CD4-positive, alpha-beta T cell (primary cell): Measurements from ENCODE around the gene TRIM50. TPM values are rescaled to one million over a fixed set of nuclear protein-coding genes. Genes with fewer than 3 reads are reported as not detected.
"Not testable (repeated sequence)": the region's sequence is repeated elsewhere in the genome, so short reads cannot be mapped to it uniquely, and the experiment has no call there.

Experiments
- ATAC-seq: fragments of 200-7000 bp; cut with Tn5 transposase; one replicate; pipeline ENCODE4 v1.10.0; 2022; ENCODE audit warnings: mild to moderate bottlenecking; ENCODE audit not compliant: poor library complexity
- CTCF ChIA-PET: fragments of 350-600 bp; sonication (Branson Sonifier 250); formaldehyde crosslinking; loops from one replicate; lab custom pipeline; 2021; ENCODE audit warnings: antibody characterized with exemption, inconsistent platforms; lab: Charles Lee
- POLR2A ChIA-PET: fragments of 350-600 bp; sonication (Branson Sonifier 250); formaldehyde crosslinking; loops from one replicate; lab custom pipeline; 2021; ENCODE audit warnings: antibody characterized with exemption, inconsistent platforms; lab: Charles Lee
- DNase-seq, 14 experiments: peaks; one replicate each; pipeline ENCODE4 v3.0.0-alpha.2; 2013 to 2020; ENCODE audit warnings: mixed read lengths in 2 of 14
- H3K27ac ChIP-seq, 2 donors: one replicate each; pipeline versions ENCODE4 v1.5.1 to v1.7.0; 2013; ENCODE audit warnings: low read length in 2 of 2, low read depth in 1 of 2, mild to moderate bottlenecking in 1 of 2
- H3K27me3 ChIP-seq, 2 experiments: 1 replicate in 1 of 2; 2 replicates in 1 of 2; pipeline versions ENCODE4 v1.6.1 to v1.7.0; 2013; ENCODE audit warnings: low read length in 2 of 2, control low read depth in 1 of 2, mild to moderate bottlenecking in 1 of 2, moderate library complexity in 1 of 2; ENCODE audit not compliant: insufficient read depth in 2 of 2, control insufficient read depth in 1 of 2
- H3K36me3 ChIP-seq: one replicate; pipeline ENCODE4 v1.6.1; 2013; ENCODE audit warnings: low read length, control low read depth; ENCODE audit not compliant: insufficient read depth
- H3K4me1 ChIP-seq: one replicate; pipeline ENCODE4 v1.6.1; 2013; ENCODE audit warnings: low read length, control low read depth; ENCODE audit not compliant: insufficient read depth
- H3K4me3 ChIP-seq: one replicate; pipeline ENCODE4 v1.5.1; 2013; ENCODE audit warnings: mild to moderate bottlenecking, low read length, moderate library complexity
- H3K9me3 ChIP-seq, 2 experiments: 1 replicate in 1 of 2; 2 replicates in 1 of 2; pipeline versions ENCODE4 v1.6.1 to v1.7.0; 2013; ENCODE audit warnings: low read length in 2 of 2, mild to moderate bottlenecking in 2 of 2, control low read depth in 1 of 2, moderate library complexity in 1 of 2; ENCODE audit not compliant: control insufficient read depth in 1 of 2, insufficient read depth in 1 of 2
- H3K27ac Mint-ChIP-seq: one replicate; pipeline ENCODE4 v1.8.0; 2020; ENCODE audit warnings: mixed read lengths
- H3K27me3 Mint-ChIP-seq: one replicate; pipeline ENCODE4 v1.8.0; 2021; ENCODE audit warnings: mixed read lengths
- H3K36me3 Mint-ChIP-seq: one replicate; pipeline ENCODE4 v1.8.0; 2021; ENCODE audit warnings: low read depth, mixed read lengths
- H3K4me1 Mint-ChIP-seq: one replicate; pipeline ENCODE4 v1.8.0; 2021; ENCODE audit warnings: low read depth, mixed read lengths
- H3K4me3 Mint-ChIP-seq: one replicate; pipeline ENCODE4 v1.8.0; 2020; ENCODE audit warnings: mild to moderate bottlenecking, mixed read lengths
- H3K9me3 Mint-ChIP-seq: one replicate; pipeline ENCODE4 v1.8.0; 2020; ENCODE audit warnings: mixed read lengths
- intact Hi-C, 2 experiments: fragments of 100-400 bp; cut with DNase I in 1 of 2; cut with micrococcal nuclease in 1 of 2; formaldehyde crosslinking; loops; one replicate each; pipeline versions ENCODE4 v1.15.1 to v1.9.0; 2023 to 2025; cut with DNase I, micrococcal nuclease
- total RNA-seq, 174 experiments: library from RNA in 2 of 174; stranded (reverse) in 2 of 174; gene quantifications; one replicate each; pipeline ENCODE4 v1.2.3 and lab custom pipeline; 2021 to 2026
- TF ChIP-seq, protein P1 (sequence below): fragments of 200-600 bp; IDR thresholded peaks from one replicate; pipeline ENCODE4 v1.8.0; 2022; ENCODE audit warnings: antibody characterized with exemption, mild to moderate bottlenecking

TRIM50 gene
- total RNA-seq, 2 experiments from 2014 or later, result 0.17 TPM; not detected in 1

DNA sequence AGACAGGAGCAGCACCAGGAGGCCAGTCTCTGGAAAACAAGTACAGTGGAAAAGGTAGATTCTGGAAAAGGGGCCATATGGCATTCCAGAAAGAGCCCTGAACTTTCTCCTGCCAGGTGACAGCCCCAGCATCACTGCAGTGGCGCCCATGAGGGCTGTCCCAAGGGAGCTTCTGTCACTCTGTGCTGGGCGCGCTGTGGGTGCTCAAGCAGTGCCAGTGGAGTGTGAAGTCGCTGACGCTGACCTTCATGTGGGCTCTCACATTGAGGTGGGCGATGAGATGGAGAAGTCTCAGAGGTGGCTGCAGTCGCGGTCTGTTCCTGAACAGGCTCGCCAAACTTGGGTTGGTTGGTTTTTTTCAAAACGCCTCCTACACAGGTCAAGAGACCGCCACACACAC, 38.2 kb upstream of the TRIM50 start:
- Histone ChIP-seq H3K27me3 (no peaks in the 10 kb centered on the region), H3K9me3 (no peaks in the 10 kb centered on the region), H3K4me3 (no peak overlapping the region), H3K36me3 (no peaks in the 10 kb centered on the region), H3K27ac (no peak overlapping the region), H3K4me1 (no peaks in the 10 kb centered on the region)
- H3K4me1 Mint-ChIP-seq, result no peaks in the 10 kb centered on the region
- intact Hi-C loops, result no loop called here
- no peaks in the 10 kb centered on the region for H3K9me3 Mint-ChIP-seq
- no peaks in the 10 kb centered on the region for H3K27me3 Mint-ChIP-seq
- ChIA-PET POLR2A (no interaction called here), CTCF (no interaction called here)
- TF ChIP-seq, protein P1, sequence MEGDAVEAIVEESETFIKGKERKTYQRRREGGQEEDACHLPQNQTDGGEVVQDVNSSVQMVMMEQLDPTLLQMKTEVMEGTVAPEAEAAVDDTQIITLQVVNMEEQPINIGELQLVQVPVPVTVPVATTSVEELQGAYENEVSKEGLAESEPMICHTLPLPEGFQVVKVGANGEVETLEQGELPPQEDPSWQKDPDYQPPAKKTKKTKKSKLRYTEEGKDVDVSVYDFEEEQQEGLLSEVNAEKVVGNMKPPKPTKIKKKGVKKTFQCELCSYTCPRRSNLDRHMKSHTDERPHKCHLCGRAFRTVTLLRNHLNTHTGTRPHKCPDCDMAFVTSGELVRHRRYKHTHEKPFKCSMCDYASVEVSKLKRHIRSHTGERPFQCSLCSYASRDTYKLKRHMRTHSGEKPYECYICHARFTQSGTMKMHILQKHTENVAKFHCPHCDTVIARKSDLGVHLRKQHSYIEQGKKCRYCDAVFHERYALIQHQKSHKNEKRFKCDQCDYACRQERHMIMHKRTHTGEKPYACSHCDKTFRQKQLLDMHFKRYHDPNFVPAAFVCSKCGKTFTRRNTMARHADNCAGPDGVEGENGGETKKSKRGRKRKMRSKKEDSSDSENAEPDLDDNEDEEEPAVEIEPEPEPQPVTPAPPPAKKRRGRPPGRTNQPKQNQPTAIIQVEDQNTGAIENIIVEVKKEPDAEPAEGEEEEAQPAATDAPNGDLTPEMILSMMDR, result no peak
- H3K4me3 Mint-ChIP-seq, result no peak overlapping the region
- H3K27ac Mint-ChIP-seq, result no peak overlapping the region
- DNase-seq (no peak), ATAC-seq (no peak)
- no peaks in the 10 kb centered on the region for H3K36me3 Mint-ChIP-seq

DNA sequence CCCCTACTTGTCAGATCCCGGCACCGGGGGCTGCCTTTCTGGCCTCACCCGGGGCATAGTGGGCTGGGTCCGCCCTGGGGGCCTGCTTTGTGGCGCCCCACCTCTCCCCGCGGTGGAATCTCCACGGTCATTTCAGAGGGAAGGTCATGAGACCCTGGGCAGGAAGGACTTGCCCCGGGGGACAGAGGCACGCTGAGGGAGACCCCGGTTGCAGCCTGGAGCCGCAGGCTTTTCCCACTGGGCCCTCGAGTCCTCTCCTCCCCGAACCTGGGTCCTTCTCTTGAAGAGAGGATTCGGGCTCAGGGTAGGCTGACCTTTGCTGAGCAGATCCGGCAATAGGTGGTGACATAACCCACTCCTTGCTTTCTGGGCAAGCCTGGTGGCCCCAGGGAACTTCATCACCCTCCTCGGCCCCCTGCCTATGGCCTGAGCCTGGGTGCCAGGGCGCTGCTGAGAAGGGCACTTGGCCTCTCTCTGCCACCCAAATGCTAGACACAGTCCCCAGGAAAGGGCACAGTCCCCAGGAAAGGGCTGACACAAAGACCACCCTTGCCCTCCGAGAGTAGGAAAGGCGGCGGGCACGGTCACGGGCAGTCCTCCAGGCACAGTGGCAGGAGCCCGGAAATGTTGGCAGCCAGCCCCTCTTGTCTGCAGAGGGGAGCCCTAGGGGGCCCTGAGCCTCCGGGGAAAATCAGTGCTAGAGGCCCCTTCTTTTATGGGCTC, 36.3 kb upstream of the TRIM50 start:
- H3K27ac ChIP-seq, result no peak overlapping the region
- intact Hi-C loops, result no loop called here
- CTCF ChIA-PET, result no interaction called here

DNA sequence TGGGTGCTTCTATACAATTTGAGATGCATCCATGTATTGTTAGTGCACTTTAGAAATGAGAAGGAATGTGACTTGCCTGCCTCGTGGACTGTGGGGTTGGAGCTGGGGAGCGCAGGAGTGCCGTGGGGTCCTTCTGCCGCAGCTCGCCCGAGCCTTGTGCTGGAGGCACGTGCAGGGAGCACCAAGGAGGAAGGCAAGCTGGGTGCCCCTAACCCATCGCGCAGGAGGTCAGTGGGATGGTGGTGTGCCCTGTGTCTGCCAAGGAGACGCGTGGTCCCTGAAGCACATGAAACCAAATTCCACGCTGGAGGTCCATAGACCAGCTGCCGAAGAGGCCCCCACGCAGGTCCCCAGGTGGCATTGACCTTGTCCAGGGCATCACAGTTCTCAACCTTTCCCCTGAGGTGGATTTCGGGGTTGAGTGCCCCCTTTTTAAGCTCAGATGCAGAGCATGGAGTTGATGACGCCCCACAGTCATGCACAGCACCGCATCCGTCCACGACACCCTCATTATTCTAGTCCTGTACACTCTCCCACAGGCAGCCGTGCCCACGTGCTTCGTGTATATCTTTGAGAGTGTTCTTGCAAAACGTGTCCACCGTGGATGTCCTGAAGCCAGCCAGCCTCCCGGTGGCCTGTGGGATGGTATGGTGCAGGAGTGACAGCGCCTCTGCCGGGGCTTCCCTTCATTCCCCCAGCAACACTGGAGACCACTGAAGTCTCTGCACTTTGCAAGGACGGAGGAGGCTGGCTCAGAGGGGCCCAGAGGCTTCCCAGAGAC, 35.5 kb upstream of the TRIM50 start:
- no peaks in the 10 kb centered on the region for H3K9me3 Mint-ChIP-seq

More for the DNA sequence above, 36.3 kb upstream of the TRIM50 start:
- H3K27me3 ChIP-seq, result no peaks in the 10 kb centered on the region
- no peak overlapping the region for H3K27ac Mint-ChIP-seq
- H3K4me1 ChIP-seq, result no peaks in the 10 kb centered on the region
- H3K4me3 Mint-ChIP-seq, result no peak overlapping the region
- H3K4me1 Mint-ChIP-seq, result no peaks in the 10 kb centered on the region
- H3K9me3 ChIP-seq, result no peaks in the 10 kb centered on the region
- ATAC-seq (no peak), DNase-seq (no peak)
- TF ChIP-seq, protein P1, result no peak
- no peaks in the 10 kb centered on the region for H3K9me3 Mint-ChIP-seq
- no peak overlapping the region for H3K4me3 ChIP-seq
- no peaks in the 10 kb centered on the region for H3K36me3 ChIP-seq
- H3K27me3 Mint-ChIP-seq, result no peaks in the 10 kb centered on the region
- POLR2A ChIA-PET, result no interaction called here
- H3K36me3 Mint-ChIP-seq, result no peaks in the 10 kb centered on the region

DNA sequence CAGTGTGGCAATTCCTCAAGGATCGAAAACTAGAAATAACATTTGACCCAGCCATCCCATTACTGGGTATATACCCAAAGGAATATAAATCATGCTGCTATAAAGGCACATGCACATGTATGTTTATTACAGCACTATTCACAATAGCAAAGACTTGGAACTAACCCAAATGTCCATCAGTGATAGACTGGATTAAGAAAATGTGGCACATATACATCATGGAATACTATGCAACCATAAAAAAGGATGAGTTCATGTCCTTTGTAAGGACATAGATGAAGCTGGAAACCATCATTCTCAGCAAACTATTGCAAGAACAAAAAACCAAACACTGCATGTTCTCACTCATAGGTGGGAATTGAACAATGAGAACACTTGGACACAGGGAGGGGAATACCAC, 32.7 kb upstream of the TRIM50 start:
- H3K27ac ChIP-seq, CTCF ChIA-PET, intact Hi-C loops, ATAC-seq, H3K4me3 ChIP-seq, H3K27me3 ChIP-seq, H3K9me3 Mint-ChIP-seq, H3K4me1 Mint-ChIP-seq, H3K4me3 Mint-ChIP-seq, DNase-seq, H3K36me3 ChIP-seq, H3K4me1 ChIP-seq, H3K36me3 Mint-ChIP-seq, H3K27me3 Mint-ChIP-seq, H3K27ac Mint-ChIP-seq, H3K9me3 ChIP-seq: not testable (repeated sequence)
- POLR2A ChIA-PET, result interaction anchor here (1.0 kb wide), 1 partner anchor 532 kb away, joined by 3 read pairs; no protein-coding TSS in a partner anchor

More for the DNA sequence above, 35.5 kb upstream of the TRIM50 start:
- no peaks in the 10 kb centered on the region for H3K4me1 Mint-ChIP-seq
- ChIA-PET CTCF (no interaction called here), POLR2A (no interaction called here)
- no peaks in the 10 kb centered on the region for H3K36me3 Mint-ChIP-seq
- no peak for DNase-seq
- intact Hi-C loops, result no loop called here
- H3K27ac Mint-ChIP-seq, result no peak overlapping the region
- TF ChIP-seq, protein P1, result no peak
- Histone ChIP-seq H3K27me3 (no peaks in the 10 kb centered on the region), H3K4me1 (peaks cover 3% of the 10 kb centered on the region), H3K9me3 (no peaks in the 10 kb centered on the region), H3K4me3 (no peak overlapping the region), H3K36me3 (no peaks in the 10 kb centered on the region), H3K27ac (no peak overlapping the region)
- ATAC-seq, result no peak
- H3K27me3 Mint-ChIP-seq, result no peaks in the 10 kb centered on the region
- H3K4me3 Mint-ChIP-seq, result no peak overlapping the region
